Glomerular endothelial cell (primary cell): Measurements from ENCODE around the gene TMEM30A. TPM values are rescaled to one million over a fixed set of nuclear protein-coding genes. Genes with fewer than 3 reads are reported as not detected.

Experiments used
- total RNA-seq: library from RNA; depleted of rRNA; stranded (reverse); fragments of >200 nt; gene quantifications from 2 replicates; pipeline ENCODE4 v1.2.3, GENCODE V29; 2015

The TMEM30A gene
- total RNA-seq, 1 donor from 2014 or later, result 249 TPM

Other genes starting within 250 kb of the TMEM30A start
- 49.3 and 97.3 TPM in 2 replicates for gene COL12A1, start 78.7 kb downstream of the TMEM30A start, total RNA-seq
- gene COX7A2, start 41.0 kb downstream of the TMEM30A start, total RNA-seq, result 245 and 274 TPM in 2 replicates
- 21.7 and 54.4 TPM in 2 replicates for gene FILIP1, start 209.0 kb upstream of the TMEM30A start, total RNA-seq